SK-N-SH (cell line): ENCODE data around the gene ST13. TPM values are rescaled to one million over a fixed set of nuclear protein-coding genes. Genes with fewer than 3 reads are reported as not detected.

Experiments
- CTCF ChIA-PET: fragments of 300-600, 350-600 bp; formaldehyde crosslinking; extraction: SDS; loops from one replicate; lab custom pipeline; 2021; lab: Yijun Ruan, JAX
- POLR2A ChIA-PET: fragments of 350-600 bp; sonication (Branson Sonifier 250); formaldehyde crosslinking; extraction: SDS; loops from one replicate; lab custom pipeline; 2020; ENCODE audit warnings: antibody characterized with exemption, inconsistent platforms; lab: Yijun Ruan, JAX
- DNase-seq: peaks from one replicate; pipeline ENCODE4 v3.0.0; 2012
- H2AFZ ChIP-seq: fragments of 200-600 bp; sonication (generic); 2 replicates; pipeline ENCODE4 v1.8.1; 2016; ENCODE audit warnings: antibody characterized with exemption, mild to moderate bottlenecking, low read depth
- H3F3A ChIP-seq: fragments of 200-600 bp; sonication (generic); replicated peaks from 2 replicates; pipeline ENCODE3; 2016; ENCODE audit warnings: antibody characterized with exemption, mild to moderate bottlenecking; ENCODE audit not compliant: insufficient read depth
- H3K27ac ChIP-seq, 2 experiments: fragments of 200-500 bp in 1 of 2; fragments of 200-600 bp in 1 of 2; sonication (Bioruptor generic) in 1 of 2; sonication (generic), shearing (Covaris generic) in 1 of 2; 2 replicates each; pipeline versions ENCODE4 v1.5.1 to v1.6.1; 2014 to 2016; ENCODE audit warnings: low read depth in 2 of 2, inconsistent platforms in 1 of 2, low read length in 1 of 2, mild to moderate bottlenecking in 1 of 2, mixed read lengths in 1 of 2
- H3K27me3 ChIP-seq: fragments of 200-600 bp; sonication (generic), shearing (Covaris generic); 2 replicates; pipeline ENCODE4 v1.6.1; 2016; ENCODE audit warnings: mixed run types; ENCODE audit not compliant: insufficient read depth
- H3K36me3 ChIP-seq, 2 experiments: fragments of 200-500 bp in 1 of 2; fragments of 200-600 bp in 1 of 2; sonication (Bioruptor generic) in 1 of 2; sonication (generic) in 1 of 2; replicated peaks in 1 of 2; 2 replicates each; pipeline versions ENCODE3 to v1.5.1; 2014 to 2016; ENCODE audit warnings: low read length in 1 of 2, mild to moderate bottlenecking in 1 of 2; ENCODE audit not compliant: insufficient read depth in 2 of 2, control insufficient read depth in 1 of 2
- H3K4me1 ChIP-seq, 2 experiments: fragments of 200-500 bp in 1 of 2; fragments of 200-600 bp in 1 of 2; sonication (Bioruptor generic) in 1 of 2; sonication (generic), shearing (Covaris generic) in 1 of 2; 2 replicates each; pipeline versions ENCODE4 v1.5.1 to v1.6.1; 2014 to 2016; ENCODE audit warnings: low read depth in 1 of 2, low read length in 1 of 2, mixed run types in 1 of 2; ENCODE audit not compliant: insufficient read depth in 2 of 2, control insufficient read depth in 1 of 2
- H3K4me2 ChIP-seq: fragments of 200-600 bp; sonication (generic), shearing (Covaris generic); 2 replicates; pipeline ENCODE4 v1.6.1; 2017; ENCODE audit warnings: mixed run types
- H3K4me3 ChIP-seq, 2 experiments: fragments of 200-500 bp in 1 of 2; fragments of 200-600 bp in 1 of 2; sonication (Bioruptor generic) in 1 of 2; sonication (generic), shearing (Covaris generic) in 1 of 2; 2 replicates each; pipeline versions ENCODE4 v1.5.1 to v1.8.1; 2014 to 2016; ENCODE audit warnings: low read depth in 2 of 2, inconsistent platforms in 1 of 2, low read length in 1 of 2, mild to moderate bottlenecking in 1 of 2, mixed read lengths in 1 of 2, moderate library complexity in 1 of 2
- H3K79me2 ChIP-seq: fragments of 200-600 bp; sonication (generic); 2 replicates; pipeline ENCODE4 v1.8.1; 2017; ENCODE audit warnings: mild to moderate bottlenecking; ENCODE audit not compliant: insufficient read depth
- H3K9ac ChIP-seq: fragments of 200-600 bp; sonication (generic); 2 replicates; pipeline ENCODE4 v1.6.1; 2017; ENCODE audit warnings: mixed run types
- H3K9me2 ChIP-seq: fragments of 200-600 bp; sonication (generic); 2 replicates; pipeline ENCODE4 v1.6.1; 2017; ENCODE audit warnings: mixed run types
- H3K9me3 ChIP-seq: fragments of 200-600 bp; sonication (generic); 2 replicates; pipeline ENCODE4 v1.6.1; 2017; ENCODE audit warnings: mixed run types, mild to moderate bottlenecking, moderate library complexity
- H4K20me1 ChIP-seq: fragments of 200-600 bp; sonication (generic); 2 replicates; pipeline ENCODE4 v1.6.1; 2017; ENCODE audit warnings: mild to moderate bottlenecking, mixed run types; ENCODE audit not compliant: insufficient read depth
- CHD2 ChIP-seq: fragments of 150-350 bp; IDR thresholded peaks from 2 replicates; pipeline ENCODE4 v1.6.1; 2018; ENCODE audit warnings: low read length; ENCODE audit not compliant: partially characterized antibody
- CTCF ChIP-seq: fragments of 200-600 bp; sonication (generic); IDR thresholded peaks from 2 replicates; pipeline ENCODE4 v1.6.1; 2017; ENCODE audit warnings: antibody characterized with exemption, mild to moderate bottlenecking, moderate library complexity
- ELF1 ChIP-seq: IDR thresholded peaks from 2 replicates; pipeline ENCODE4 v1.4.0; 2012
- FOSL2 ChIP-seq: IDR thresholded peaks from 2 replicates; pipeline ENCODE4 v1.4.0; 2012; ENCODE audit warnings: low read depth, mild to moderate bottlenecking, moderate library complexity, borderline replicate concordance
- GABPA ChIP-seq: IDR thresholded peaks from 2 replicates; pipeline ENCODE4 v1.4.0; 2012; ENCODE audit warnings: low read depth, mild to moderate bottlenecking
- GATA2 ChIP-seq: sonication (generic); formaldehyde crosslinking; IDR thresholded peaks from 2 replicates; pipeline ENCODE4 v1.5.0; 2020; ENCODE audit warnings: mild to moderate bottlenecking, missing genetic modification reagents
- MAX ChIP-seq: IDR thresholded peaks from 2 replicates; pipeline ENCODE4 v1.4.0; 2012; ENCODE audit warnings: low read depth
- MXI1 ChIP-seq: IDR thresholded peaks from 2 replicates; pipeline ENCODE4 v1.6.1; 2012; ENCODE audit warnings: mild to moderate bottlenecking, low read depth, low read length, improper control_type of control experiment
- NFIC ChIP-seq: IDR thresholded peaks from 2 replicates; pipeline ENCODE4 v1.4.0; 2012; ENCODE audit warnings: borderline replicate concordance
- PBX3 ChIP-seq: IDR thresholded peaks from 2 replicates; pipeline ENCODE4; 2012
- POLR2AphosphoS5 ChIP-seq: IDR thresholded peaks from 2 replicates; pipeline ENCODE4 v1.6.1; 2012; ENCODE audit warnings: low read depth, low read length
- RAD21 ChIP-seq: IDR thresholded peaks from 2 replicates; pipeline ENCODE4 v1.6.1; 2012; ENCODE audit warnings: mild to moderate bottlenecking, low read length
- RCOR1 ChIP-seq: fragments of 150-350 bp; IDR thresholded peaks from 2 replicates; pipeline ENCODE4 v1.6.1; 2017; ENCODE audit warnings: antibody characterized with exemption, low read length
- RXRA ChIP-seq: IDR thresholded peaks from 2 replicates; pipeline ENCODE4 v1.4.0; 2012; ENCODE audit warnings: low read depth, mild to moderate bottlenecking, borderline replicate concordance
- USF1 ChIP-seq: IDR thresholded peaks from 2 replicates; pipeline ENCODE4 v1.4.0; 2012; ENCODE audit warnings: low read depth, borderline replicate concordance
- WGBS: methylation state at CpG from one replicate; pipeline ENCODE4 v1.1.6; 2017; ENCODE audit warnings: low lambda C conversion rate; 5-methylcytosine and 5-hydroxymethylcytosine counted together
- polyA plus RNA-seq, 3 experiments: library from polyadenylated mRNA; depleted of rRNA; stranded (reverse); fragments of >200 nt; gene quantifications; 2 replicates each; pipeline ENCODE4 v1.2.3, GENCODE V29; 2012

The ST13 gene
- polyA plus RNA-seq, 1 of the 3 experiments (the other 2 are of a cell fraction), result 66.0 TPM

GRCh38 chr22:40808018-40808841 is 48.2 kb downstream of the ST13 start:
- no peaks in the 10 kb centered on the region for H3K9me3 ChIP-seq
- H3F3A ChIP-seq, result no peaks in the 10 kb centered on the region
- no peak overlapping the region for H3K4me3 ChIP-seq
- no peaks in the 10 kb centered on the region for H3K4me1 ChIP-seq
- H2AFZ ChIP-seq, result no peak overlapping the region
- H3K9me2 ChIP-seq, result no peaks in the 10 kb centered on the region
- ChIA-PET CTCF (no interaction called here), POLR2A (no interaction called here)
- no peak overlapping the region for H3K4me2 ChIP-seq
- peaks cover 42% of the 10 kb centered on the region for H3K79me2 ChIP-seq
- H3K27me3 ChIP-seq, result no peaks in the 10 kb centered on the region
- no peak for TF ChIP-seq RAD21
- TF ChIP-seq CHD2, result no peak
- no peak for TF ChIP-seq POLR2AphosphoS5
- TF ChIP-seq GABPA, result no peak
- no peak for TF ChIP-seq GATA2
- TF ChIP-seq MXI1, result no peak
- no peak for TF ChIP-seq FOSL2
- no peak for TF ChIP-seq RXRA
- TF ChIP-seq CTCF, result no peak
- TF ChIP-seq ELF1, result no peak
- no peak for TF ChIP-seq MAX
- TF ChIP-seq USF1, result no peak
- TF ChIP-seq NFIC, result no peak
- TF ChIP-seq PBX3, result no peak
- no peak for TF ChIP-seq RCOR1
- H3K27ac ChIP-seq, result no peak overlapping the region
- DNase-seq, result no peak
- H4K20me1 ChIP-seq, result no peaks in the 10 kb centered on the region
- no peaks in the 10 kb centered on the region for H3K36me3 ChIP-seq
- no peak overlapping the region for H3K9ac ChIP-seq
- WGBS, result 78% methylated on average over 6 of the region's 6 CpGs
